Stimulated activated CD8-positive, alpha-beta memory T cell treated with anti-CD3 and anti-CD28 coated beads, Interleukin-7, amount 100 ng/mL, for 4 hours (primary cell): ENCODE measurements around the gene RAB8A.
A peak's percentile ranks its signal among the peaks of the same experiment; 100 is the strongest.
"Not testable (repeated sequence)": the region's sequence is repeated elsewhere in the genome, so short reads cannot be mapped to it uniquely, and the experiment has no call there.

ENCODE experiments used
- DNase-seq, 2 donors: peaks; one replicate each; pipeline ENCODE4 v3.0.0-alpha.2; 2020; ENCODE audit warnings: low read depth in 2 of 2

RAB8A gene

GRCh38 chr19:16078759-16079707, 32.7 kb upstream of the RAB8A start:
- peak; percentile 61 to 68 for DNase-seq

GRCh38 chr19:16084067-16084685, 27.5 kb upstream of the RAB8A start:
- no peak for DNase-seq

GRCh38 chr19:16085115-16085514, 26.6 kb upstream of the RAB8A start:
- no peak for DNase-seq

GRCh38 chr19:16087404-16087803, 24.3 kb upstream of the RAB8A start:
- DNase-seq = not testable (repeated sequence)

- DNase-seq = no peak
These were observed 23.7 kb upstream of the RAB8A start for GRCh38 chr19:16087940-16088339.

- no peak for DNase-seq
These were observed 23.2 kb upstream of the RAB8A start for GRCh38 chr19:16088351-16089009.

GRCh38 chr19:16089010-16089846, 22.5 kb upstream of the RAB8A start:
- DNase-seq = no peak

- DNase-seq = no peak
These were observed 19.9 kb upstream of the RAB8A start for GRCh38 chr19:16091546-16092475.

GRCh38 chr19:16094360-16095070, 17.2 kb upstream of the RAB8A start:
- no peak for DNase-seq

- no peak for DNase-seq
These were observed 16.6 kb upstream of the RAB8A start for GRCh38 chr19:16095071-16095571.

- no peak for DNase-seq
These were observed 15.3 kb upstream of the RAB8A start for GRCh38 chr19:16096280-16096855.

GRCh38 chr19:16098416-16098768, 13.3 kb upstream of the RAB8A start:
- DNase-seq = no peak

- no peak for DNase-seq
These were observed 12.9 kb upstream of the RAB8A start for GRCh38 chr19:16098821-16099220.

- DNase-seq = not testable (repeated sequence)
These were observed 12.2 kb upstream of the RAB8A start for GRCh38 chr19:16099314-16099965.

GRCh38 chr19:16100524-16100923, 11.2 kb upstream of the RAB8A start:
- DNase-seq = no peak

GRCh38 chr19:16104722-16105121, 7.0 kb upstream of the RAB8A start:
- no peak for DNase-seq

- no peak for DNase-seq
These were observed 5.6 kb upstream of the RAB8A start for GRCh38 chr19:16106121-16106520.

- DNase-seq = no peak
These were observed 442 bp downstream of the RAB8A start for GRCh38 chr19:16111909-16112752.
